WERI-Rb-1 (cell line): Measurements from ENCODE around the gene NFAT5.

Source experiments
- DNase-seq: peaks from one replicate; pipeline ENCODE4 v3.0.0-alpha.2; 2020
- H3K27ac ChIP-seq: fragments of 250-450 bp; sonication (Bioruptor Pico); 2 replicates; pipeline ENCODE4 v1.5.1; 2020; ENCODE audit warnings: mild to moderate bottlenecking, moderate library complexity
- H3K27me3 ChIP-seq: fragments of 250-450 bp; sonication (Bioruptor Pico); 2 replicates; pipeline ENCODE4 v1.5.1; 2021; ENCODE audit warnings: mild to moderate bottlenecking, low read depth, moderate library complexity; ENCODE audit not compliant: insufficient read depth, severe bottlenecking
- H3K36me3 ChIP-seq: fragments of 250-450 bp; sonication (Bioruptor Pico); 2 replicates; pipeline ENCODE4 v1.5.1; 2020; ENCODE audit warnings: mild to moderate bottlenecking, moderate library complexity
- H3K4me3 ChIP-seq: 2 replicates; pipeline ENCODE4 v1.5.1; 2011; ENCODE audit warnings: low read depth, mild to moderate bottlenecking, control low read depth, low read length
- H3K9me3 ChIP-seq: fragments of 250-450 bp; sonication (Bioruptor Pico); 2 replicates; pipeline ENCODE4 v1.5.1; 2021; ENCODE audit warnings: mild to moderate bottlenecking, moderate library complexity; ENCODE audit not compliant: severe bottlenecking
- TF ChIP-seq, protein P1 (sequence below): IDR thresholded peaks from 2 replicates; pipeline ENCODE4 v1.5.1; 2011; ENCODE audit warnings: low read depth, mild to moderate bottlenecking, control low read depth, inconsistent platforms, low read length

Gene NFAT5

DNA sequence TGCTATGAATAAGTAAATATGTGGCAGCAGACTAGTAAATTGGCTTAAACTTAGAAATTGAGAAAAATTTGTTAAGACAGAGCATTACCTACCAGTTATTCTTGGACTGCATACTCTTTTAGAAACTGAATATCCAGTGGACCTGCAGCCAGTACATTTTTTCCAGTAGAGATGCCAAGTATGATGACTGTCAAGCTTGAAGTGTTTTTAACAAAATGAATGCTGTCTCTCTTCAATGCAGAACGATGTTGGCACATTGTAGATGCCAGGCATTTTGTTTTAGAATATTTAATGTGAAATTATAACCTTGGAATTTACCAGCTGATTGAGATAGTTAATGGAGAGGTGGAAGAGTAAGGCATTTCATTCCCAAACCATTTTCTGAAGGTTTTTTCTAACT, 52.5 kb downstream of the NFAT5 start:
- TF ChIP-seq, protein P1, sequence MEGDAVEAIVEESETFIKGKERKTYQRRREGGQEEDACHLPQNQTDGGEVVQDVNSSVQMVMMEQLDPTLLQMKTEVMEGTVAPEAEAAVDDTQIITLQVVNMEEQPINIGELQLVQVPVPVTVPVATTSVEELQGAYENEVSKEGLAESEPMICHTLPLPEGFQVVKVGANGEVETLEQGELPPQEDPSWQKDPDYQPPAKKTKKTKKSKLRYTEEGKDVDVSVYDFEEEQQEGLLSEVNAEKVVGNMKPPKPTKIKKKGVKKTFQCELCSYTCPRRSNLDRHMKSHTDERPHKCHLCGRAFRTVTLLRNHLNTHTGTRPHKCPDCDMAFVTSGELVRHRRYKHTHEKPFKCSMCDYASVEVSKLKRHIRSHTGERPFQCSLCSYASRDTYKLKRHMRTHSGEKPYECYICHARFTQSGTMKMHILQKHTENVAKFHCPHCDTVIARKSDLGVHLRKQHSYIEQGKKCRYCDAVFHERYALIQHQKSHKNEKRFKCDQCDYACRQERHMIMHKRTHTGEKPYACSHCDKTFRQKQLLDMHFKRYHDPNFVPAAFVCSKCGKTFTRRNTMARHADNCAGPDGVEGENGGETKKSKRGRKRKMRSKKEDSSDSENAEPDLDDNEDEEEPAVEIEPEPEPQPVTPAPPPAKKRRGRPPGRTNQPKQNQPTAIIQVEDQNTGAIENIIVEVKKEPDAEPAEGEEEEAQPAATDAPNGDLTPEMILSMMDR = no peak
- Histone ChIP-seq H3K4me3 (no peak overlapping the region), H3K27ac (no peak overlapping the region), H3K9me3 (no peaks in the 10 kb centered on the region), H3K36me3 (no peaks in the 10 kb centered on the region), H3K27me3 (no peaks in the 10 kb centered on the region)
- DNase-seq = no peak

DNA sequence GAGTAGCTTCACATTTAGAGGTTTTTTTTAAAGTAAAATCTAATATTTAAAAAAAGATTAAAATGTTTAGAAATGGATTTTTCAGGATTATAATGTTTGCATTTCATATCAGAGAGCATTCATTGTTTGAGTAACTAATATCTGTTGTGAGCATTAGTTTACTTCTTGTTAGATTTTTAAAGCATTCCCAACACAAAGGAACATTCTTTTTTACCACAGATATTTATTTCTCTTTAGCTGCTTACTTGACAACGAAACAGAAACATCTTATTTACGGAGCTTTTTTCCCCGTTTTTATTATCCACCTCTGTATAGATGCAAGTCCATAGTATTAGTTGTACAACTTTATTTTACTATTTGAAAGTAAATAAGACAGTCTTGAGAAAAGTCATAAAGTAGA, 53.0 kb downstream of the NFAT5 start:
- no peak overlapping the region for H3K27ac ChIP-seq
- TF ChIP-seq, protein P1 = no peak
- H3K27me3 ChIP-seq = no peaks in the 10 kb centered on the region
- H3K36me3 ChIP-seq = no peaks in the 10 kb centered on the region
- no peaks in the 10 kb centered on the region for H3K9me3 ChIP-seq
- no peak overlapping the region for H3K4me3 ChIP-seq
- DNase-seq = no peak

DNA sequence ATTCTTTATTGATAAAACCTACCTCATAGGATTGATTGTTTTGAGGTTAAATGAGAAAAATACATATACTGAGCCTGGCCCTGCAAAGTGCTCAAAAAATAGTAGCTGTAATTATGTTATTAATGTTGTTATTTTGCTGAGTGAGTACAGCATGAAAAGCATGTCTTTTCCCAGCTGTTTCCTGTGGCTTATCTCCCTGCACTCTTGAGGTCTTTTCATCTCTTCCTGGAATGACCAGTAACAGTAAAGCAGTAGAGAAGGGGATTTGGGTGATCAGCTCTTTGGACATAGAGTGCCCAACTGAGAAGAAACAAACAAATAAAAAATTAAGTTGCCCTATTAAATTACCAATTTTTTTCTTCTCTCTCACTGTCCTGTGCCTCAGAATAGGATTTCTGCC, 53.7 kb downstream of the NFAT5 start:
- H3K27ac ChIP-seq = no peak overlapping the region
- DNase-seq = no peak

DNA sequence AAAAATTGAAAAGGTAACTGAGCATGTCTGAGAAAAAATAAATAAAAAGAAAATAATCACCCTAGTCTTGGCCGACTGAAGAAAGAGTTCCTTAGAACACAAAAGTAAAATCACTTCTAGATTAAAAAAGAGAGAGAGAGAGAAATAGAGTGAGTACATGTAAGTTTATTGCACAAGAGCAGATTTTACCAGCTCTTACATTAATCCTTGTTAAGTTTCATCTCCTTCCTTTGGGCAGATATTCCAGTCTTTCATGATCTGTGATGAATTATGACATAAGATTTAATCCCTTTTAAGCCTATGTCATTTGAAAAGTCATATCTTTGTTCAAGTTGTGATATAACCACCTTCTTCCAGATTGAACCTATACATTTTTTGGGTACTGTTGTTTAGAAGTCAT, 54.8 kb downstream of the NFAT5 start:
- TF ChIP-seq, protein P1 = no peak
- Histone ChIP-seq H3K27ac (no peak overlapping the region), H3K27me3 (no peaks in the 10 kb centered on the region), H3K9me3 (no peaks in the 10 kb centered on the region), H3K36me3 (no peaks in the 10 kb centered on the region), H3K4me3 (no peak overlapping the region)
- DNase-seq = no peak

More for the DNA sequence above, 53.7 kb downstream of the NFAT5 start:
- Histone ChIP-seq H3K4me3 (no peak overlapping the region), H3K27me3 (no peaks in the 10 kb centered on the region), H3K9me3 (no peaks in the 10 kb centered on the region), H3K36me3 (no peaks in the 10 kb centered on the region)
- TF ChIP-seq, protein P1 = no peak

DNA sequence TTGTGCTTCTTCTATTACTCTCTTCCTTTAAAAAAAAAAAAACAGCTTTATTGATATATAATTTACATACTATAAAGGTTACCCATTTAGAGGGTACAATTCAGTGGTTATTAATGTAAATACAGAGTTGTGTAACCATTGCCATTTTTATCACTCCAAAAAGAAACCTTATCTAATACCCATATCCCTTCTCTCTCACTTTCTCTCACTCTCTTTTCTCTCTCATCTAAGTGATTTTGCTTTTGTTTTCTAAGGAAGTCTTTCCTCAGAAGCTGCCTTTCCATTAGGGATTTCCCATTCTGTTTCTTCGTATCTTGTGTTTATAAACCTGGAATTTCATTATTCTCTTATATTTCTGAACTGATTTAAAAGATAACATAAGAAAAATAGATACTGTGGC, 55.5 kb downstream of the NFAT5 start:
- TF ChIP-seq, protein P1 = no peak
- Histone ChIP-seq H3K4me3 (no peak overlapping the region), H3K27ac (no peak overlapping the region), H3K9me3 (no peaks in the 10 kb centered on the region), H3K36me3 (no peaks in the 10 kb centered on the region; the same call in 1 of the 2 replicates), H3K27me3 (no peaks in the 10 kb centered on the region)
- no peak for DNase-seq

DNA sequence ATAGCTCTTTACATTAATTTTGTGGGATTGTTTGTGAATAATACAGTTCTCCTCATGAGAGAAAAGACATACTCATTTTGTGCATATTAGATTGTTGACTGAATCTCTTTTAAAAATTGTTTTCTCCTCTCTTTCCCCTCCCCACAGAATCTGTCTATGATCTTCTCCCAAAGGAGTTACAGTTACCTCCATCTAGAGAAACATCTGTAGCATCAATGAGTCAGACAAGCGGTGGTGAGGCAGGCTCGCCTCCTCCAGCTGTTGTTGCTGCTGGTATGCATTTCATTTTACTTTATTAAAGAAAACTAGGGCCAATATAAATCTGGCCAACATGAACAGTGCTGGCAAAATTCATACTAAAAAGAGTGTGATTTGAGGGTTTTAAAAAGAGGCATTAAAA, 60.5 kb downstream of the NFAT5 start:
- Histone ChIP-seq H3K9me3 (no peaks in the 10 kb centered on the region), H3K27ac (no peak overlapping the region), H3K36me3 (no peaks in the 10 kb centered on the region; the same call in 1 of the 2 replicates), H3K4me3 (no peak overlapping the region), H3K27me3 (no peaks in the 10 kb centered on the region)
- TF ChIP-seq, protein P1 = no peak
- DNase-seq = no peak
